A673 (cell line): ENCODE results near the gene SERTM2. TPM values are rescaled to one million over a fixed set of nuclear protein-coding genes. Genes with fewer than 3 reads are reported as not detected.

Experiments
- BruUV-seq: library from RNA; stranded (reverse); fragments of 400-500 nt; replicated peaks from 2 replicates; lab custom pipeline; 2021; lab: Mats Ljungman, UMichigan
- CTCF ChIA-PET: fragments of 300-600 bp; sonication (Branson Sonifier 250); formaldehyde crosslinking; loops from one replicate; lab custom pipeline; 2022; ENCODE audit warnings: antibody characterized with exemption; lab: Charles Lee
- POLR2A ChIA-PET: fragments of 300-600 bp; sonication (Branson Sonifier 250); formaldehyde crosslinking; loops from one replicate; lab custom pipeline; 2022; ENCODE audit warnings: antibody characterized with exemption; ENCODE audit not compliant: low non-redundant PET; lab: Charles Lee
- DNase-seq: peaks from one replicate; pipeline ENCODE4 v3.0.0-alpha.2; 2015; ENCODE audit warnings: low spot score
- H3K27ac ChIP-seq: fragments of 200-600 bp; sonication (generic); 2 replicates; pipeline ENCODE4 v1.5.1; 2016; ENCODE audit warnings: mixed run types, low read depth, mild to moderate bottlenecking, mixed read lengths, antibody characterized with exemption, low read length; ENCODE audit not compliant: poor library complexity, severe bottlenecking
- H3K27me3 ChIP-seq: fragments of 200-600 bp; sonication (generic); replicated peaks from 2 replicates; pipeline ENCODE4 v1.6.1; 2017; ENCODE audit warnings: mixed run types, low read depth, mild to moderate bottlenecking, mixed read lengths, antibody characterized with exemption, low read length; ENCODE audit not compliant: insufficient read depth, poor library complexity
- H3K36me3 ChIP-seq: fragments of 200-600 bp; sonication (generic); 2 replicates; pipeline ENCODE4 v1.6.1; 2016; ENCODE audit warnings: mixed run types, mild to moderate bottlenecking, mixed read lengths, antibody characterized with exemption, low read length; ENCODE audit not compliant: insufficient read depth, poor library complexity, severe bottlenecking
- H3K4me1 ChIP-seq: fragments of 200-600 bp; sonication (generic); 2 replicates; pipeline ENCODE4 v1.6.1; 2017; ENCODE audit warnings: mixed run types, mild to moderate bottlenecking, mixed read lengths, antibody characterized with exemption, low read length; ENCODE audit not compliant: insufficient read depth, poor library complexity, severe bottlenecking
- H3K4me3 ChIP-seq: fragments of 200-600 bp; sonication (generic); 2 replicates; pipeline ENCODE4 v1.5.1; 2016; ENCODE audit warnings: low read depth, mixed run types, mild to moderate bottlenecking, mixed read lengths, low read length; ENCODE audit not compliant: poor library complexity, severe bottlenecking
- H3K9me3 ChIP-seq: fragments of 200-600 bp; sonication (generic); 2 replicates; pipeline ENCODE4 v1.6.1; 2016; ENCODE audit warnings: mixed run types, low read depth, mild to moderate bottlenecking, mixed read lengths, antibody characterized with exemption, low read length; ENCODE audit not compliant: poor library complexity, severe bottlenecking
- CTCF ChIP-seq: fragments of 300-800, 200-600 bp; sonication (generic); conservative IDR thresholded peaks from 2 replicates; pipeline ENCODE4 v1.5.1; 2017; ENCODE audit warnings: low read depth, mild to moderate bottlenecking, antibody characterized with exemption, low read length, moderate library complexity, mixed read lengths
- EZH2 ChIP-seq: fragments of 200-600 bp; sonication (generic); IDR thresholded peaks from 2 replicates; pipeline ENCODE4 v1.6.1; 2017; ENCODE audit warnings: borderline replicate concordance, low read depth, mild to moderate bottlenecking, mixed read lengths, antibody characterized with exemption, low read length; ENCODE audit not compliant: poor library complexity, severe bottlenecking
- intact Hi-C: fragments of 100-400 bp; cut with micrococcal nuclease; formaldehyde crosslinking; loops from one replicate; pipeline ENCODE4 v1.10.0; 2022; ENCODE audit not compliant: unreplicated experiment
- total RNA-seq: library from RNA; stranded (reverse); gene quantifications from 2 replicates; pipeline ENCODE4 v1.2.3, GENCODE V29; 2021

SERTM2 gene
- total RNA-seq, 1 experiment from 2014 or later, result not detected

DNA sequence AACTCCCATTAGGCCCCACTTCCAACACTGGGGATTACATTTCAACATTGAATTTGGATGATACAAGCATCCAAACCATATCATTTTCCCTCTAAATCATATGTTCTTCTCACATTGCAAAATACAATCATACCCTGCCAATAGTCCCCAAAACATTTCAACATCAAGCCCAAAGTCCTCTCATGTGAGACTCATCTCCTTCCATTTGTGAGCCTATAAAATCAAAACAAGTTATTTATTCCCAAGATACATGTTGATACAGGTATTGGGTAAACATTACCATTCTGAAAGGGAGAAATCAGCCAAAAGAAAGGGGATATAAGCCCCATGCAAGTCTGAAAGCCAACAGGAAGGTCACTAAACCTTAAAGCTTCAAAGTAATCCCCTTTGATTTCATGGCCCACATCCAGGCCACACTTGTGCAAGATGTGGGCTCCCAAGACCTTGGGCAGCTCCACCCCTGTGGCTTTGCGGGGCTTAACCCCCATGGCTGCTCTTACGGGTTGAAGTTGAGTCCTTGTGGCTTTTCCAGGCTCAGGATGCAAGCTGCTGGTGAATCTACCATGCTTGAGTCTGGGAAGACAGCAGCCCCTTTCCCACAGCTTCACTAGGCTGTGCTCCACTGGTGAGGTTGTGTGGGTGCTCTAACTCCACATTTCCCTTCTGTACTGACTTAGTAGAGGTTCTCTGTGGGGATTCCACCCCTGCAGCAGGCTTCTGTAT lies 40.6 kb upstream of the SERTM2 start:
- Histone ChIP-seq H3K36me3 (no peaks in the 10 kb centered on the region), H3K4me1 (no peaks in the 10 kb centered on the region), H3K27ac (no peak overlapping the region), H3K27me3 (no peaks in the 10 kb centered on the region), H3K9me3 (no peaks in the 10 kb centered on the region), H3K4me3 (no peak overlapping the region)
- intact Hi-C loops, result no loop called here
- BruUV-seq, result no TSS peak
- CTCF ChIA-PET, result no interaction called here
- POLR2A ChIA-PET, result no interaction called here
- no peak for TF ChIP-seq EZH2
- no peak for TF ChIP-seq CTCF
- no peak for DNase-seq

- ChIA-PET CTCF (no interaction called here), POLR2A (no interaction called here)
- no peak for DNase-seq
- Histone ChIP-seq H3K27me3 (no peaks in the 10 kb centered on the region), H3K27ac (no peak overlapping the region), H3K4me1 (no peaks in the 10 kb centered on the region), H3K36me3 (no peaks in the 10 kb centered on the region), H3K9me3 (peaks cover 4% of the 10 kb centered on the region), H3K4me3 (no peak overlapping the region)
- no TSS peak for BruUV-seq
- intact Hi-C loops, result no loop called here
- no peak for TF ChIP-seq EZH2
- no peak for TF ChIP-seq CTCF
Observed at GRCh38 chrX:111481896-111482295, 29.5 kb upstream of the SERTM2 start.

- no peak for DNase-seq
Observed at GRCh38 chrX:111483135-111483534, 28.3 kb upstream of the SERTM2 start.

More at GRCh38 chrX:111483135-111483534, 28.3 kb upstream of the SERTM2 start:
- BruUV-seq, result no TSS peak
- CTCF ChIA-PET, result no interaction called here
- Histone ChIP-seq H3K36me3 (no peaks in the 10 kb centered on the region), H3K4me1 (no peaks in the 10 kb centered on the region), H3K4me3 (no peak overlapping the region), H3K9me3 (peaks cover 4% of the 10 kb centered on the region), H3K27ac (no peak overlapping the region), H3K27me3 (no peaks in the 10 kb centered on the region)
- intact Hi-C loops, result no loop called here
- POLR2A ChIA-PET, result no interaction called here
- TF ChIP-seq EZH2 (no peak), CTCF (no peak)
